ENCODE results near the gene PSMA2. TPM values are rescaled to one million over a fixed set of nuclear protein-coding genes. Genes with fewer than 3 reads are reported as not detected.

The PSMA2 gene
- total RNA-seq, 1 donor from 2014 or later, result 316 TPM

GRCh38 chr7:42961170-42961569 lies 29.2 kb upstream of the PSMA2 start:
- no peaks in the 10 kb centered on the region for H3K4me1 Mint-ChIP-seq
- Histone ChIP-seq H2AFZ (replicated peaks) (no peak overlapping the region), H3K9me3 (ENCODE audit: low read depth) (peaks cover 14% of the 10 kb centered on the region), H3K4me3 (no peak overlapping the region), H3K4me2 (no peak overlapping the region), H3K4me1 (no peaks in the 10 kb centered on the region), H3K79me2 (ENCODE audit: low read depth) (no peaks in the 10 kb centered on the region), H3F3A (ENCODE audit: low read depth) (no peaks in the 10 kb centered on the region), H3K9ac (no peak overlapping the region), H3K36me3 (peaks cover 7% of the 10 kb centered on the region), H4K20me1 (ENCODE audit: low read depth) (no peaks in the 10 kb centered on the region), H3K27ac (no peak overlapping the region), H3K27me3 (no peaks in the 10 kb centered on the region)
- H3K27me3 Mint-ChIP-seq (ENCODE audit: insufficient read depth, low read depth), result peaks cover 4% of the 10 kb centered on the region
- H3K4me3 Mint-ChIP-seq, result no peak overlapping the region
- H3K36me3 Mint-ChIP-seq, result no peaks in the 10 kb centered on the region
- peaks cover 26% of the 10 kb centered on the region for H3K9me3 Mint-ChIP-seq
- no peak for TF ChIP-seq CTCF (IDR thresholded peaks at IDR 0.05)
- no peak for TF ChIP-seq EZH2 (IDR thresholded peaks at IDR 0.05)
- no peak for TF ChIP-seq EZH2phosphoT487 (IDR thresholded peaks at IDR 0.05)
- no peak overlapping the region for H3K27ac Mint-ChIP-seq
- no peak for DNase-seq (ENCODE audit: low spot score)

- peaks cover 8% of the 10 kb centered on the region for H3K36me3 ChIP-seq
- H2AFZ ChIP-seq (replicated peaks), result no peak overlapping the region
- Mint-ChIP-seq H3K9me3 (peaks cover 26% of the 10 kb centered on the region), H3K36me3 (no peaks in the 10 kb centered on the region), H3K27me3 (ENCODE audit: insufficient read depth, low read depth) (peaks cover 4% of the 10 kb centered on the region), H3K4me1 (no peaks in the 10 kb centered on the region), H3K27ac (no peak overlapping the region), H3K4me3 (no peak overlapping the region)
- H3K9ac ChIP-seq, result no peak overlapping the region
- H3K4me1 ChIP-seq, result no peaks in the 10 kb centered on the region
- no peak overlapping the region for H3K4me3 ChIP-seq
- no peaks in the 10 kb centered on the region for H3K79me2 ChIP-seq (ENCODE audit: low read depth)
- H3K9me3 ChIP-seq (ENCODE audit: low read depth), result peaks cover 16% of the 10 kb centered on the region
- no peaks in the 10 kb centered on the region for H3K27me3 ChIP-seq
- H3F3A ChIP-seq (ENCODE audit: low read depth), result no peaks in the 10 kb centered on the region
- no peak overlapping the region for H3K4me2 ChIP-seq
- H4K20me1 ChIP-seq (ENCODE audit: low read depth), result no peaks in the 10 kb centered on the region
- H3K27ac ChIP-seq, result no peak overlapping the region
- DNase-seq (ENCODE audit: low spot score), result no peak
- TF ChIP-seq EZH2phosphoT487 (IDR thresholded peaks at IDR 0.05) (no peak), CTCF (IDR thresholded peaks at IDR 0.05) (no peak), EZH2 (IDR thresholded peaks at IDR 0.05) (no peak)
Observed at GRCh38 chr7:42960762-42961161, 28.8 kb upstream of the PSMA2 start.

- Mint-ChIP-seq H3K4me3 (no peak overlapping the region), H3K36me3 (no peaks in the 10 kb centered on the region), H3K9me3 (peaks cover 29% of the 10 kb centered on the region), H3K4me1 (no peaks in the 10 kb centered on the region), H3K27me3 (ENCODE audit: insufficient read depth, low read depth) (peaks cover 4% of the 10 kb centered on the region), H3K27ac (no peak overlapping the region)
- Histone ChIP-seq H3K4me2 (no peak overlapping the region), H3F3A (ENCODE audit: low read depth) (no peaks in the 10 kb centered on the region), H3K27me3 (no peaks in the 10 kb centered on the region), H3K4me3 (no peak overlapping the region), H3K79me2 (ENCODE audit: low read depth) (no peaks in the 10 kb centered on the region), H4K20me1 (ENCODE audit: low read depth) (no peaks in the 10 kb centered on the region), H3K4me1 (no peaks in the 10 kb centered on the region), H3K27ac (no peak overlapping the region), H3K9me3 (ENCODE audit: low read depth) (peaks cover 20% of the 10 kb centered on the region), H2AFZ (replicated peaks) (no peak overlapping the region), H3K36me3 (peaks cover 8% of the 10 kb centered on the region), H3K9ac (no peak overlapping the region)
- TF ChIP-seq EZH2phosphoT487 (IDR thresholded peaks at IDR 0.05) (no peak), EZH2 (IDR thresholded peaks at IDR 0.05) (no peak), CTCF (IDR thresholded peaks at IDR 0.05) (no peak)
- DNase-seq (ENCODE audit: low spot score), result no peak
Observed at GRCh38 chr7:42959549-42959948, 27.6 kb upstream of the PSMA2 start.

All from neural progenitor cell (in vitro differentiated cells).